ENCODE data around the gene KRTAP3-2.

Gene KRTAP3-2

GRCh38 chr17:41009936-41010335, 10.2 kb upstream of the KRTAP3-2 start:
- no peak for DNase-seq

GRCh38 chr17:41009301-41009760, 9.6 kb upstream of the KRTAP3-2 start:
- no peak for DNase-seq

- DNase-seq: no peak
Observed at GRCh38 chr17:41008811-41009210, 9.1 kb upstream of the KRTAP3-2 start, which contains the start of gene KRTAP3-1. TSS of gene KRTAP3-1 (minus strand) at chr17:41009128. CDS start at chr17:41009074, 54 bp downstream.

- DNase-seq: no peak
Observed at GRCh38 chr17:41004397-41004796, 4.7 kb upstream of the KRTAP3-2 start.

GRCh38 chr17:41003926-41004325, 4.2 kb upstream of the KRTAP3-2 start:
- no peak for DNase-seq

- DNase-seq: no peak
Observed at GRCh38 chr17:41002814-41003213, 3.1 kb upstream of the KRTAP3-2 start.

GRCh38 chr17:41001795-41002194, 2.1 kb upstream of the KRTAP3-2 start:
- DNase-seq: no peak

GRCh38 chr17:40997361-40997760, 2.3 kb downstream of the KRTAP3-2 start:
- DNase-seq: no peak

GRCh38 chr17:40996829-40997228, 2.9 kb downstream of the KRTAP3-2 start:
- DNase-seq: no peak

GRCh38 chr17:40995116-40995515, 4.6 kb downstream of the KRTAP3-2 start:
- DNase-seq: no peak

GRCh38 chr17:40993839-40994238, 5.9 kb downstream of the KRTAP3-2 start, which contains the start of gene KRTAP3-3:
TSS of gene KRTAP3-3 (minus strand) at chr17:40994164. CDS start at chr17:40994097, 67 bp downstream.
- no peak for DNase-seq

GRCh38 chr17:40993084-40993483, 6.6 kb downstream of the KRTAP3-2 start:
- no peak for DNase-seq

GRCh38 chr17:40992666-40993065, 7.0 kb downstream of the KRTAP3-2 start:
- no peak for DNase-seq

- no peak for DNase-seq
Observed at GRCh38 chr17:40986920-40987319, 12.8 kb downstream of the KRTAP3-2 start.

GRCh38 chr17:40984226-40984625, 15.5 kb downstream of the KRTAP3-2 start, which contains the start of gene KRT40:
TSS of gene KRT40 (minus strand) at chr17:40984326. CDS start at chr17:40984273, 53 bp downstream.
- no peak for DNase-seq

GRCh38 chr17:40981115-40981514, 18.6 kb downstream of the KRTAP3-2 start:
- DNase-seq: no peak

GRCh38 chr17:40980596-40980995, 19.1 kb downstream of the KRTAP3-2 start:
- no peak for DNase-seq

GRCh38 chr17:40980117-40980516, 19.6 kb downstream of the KRTAP3-2 start:
- DNase-seq: no peak

GRCh38 chr17:40978575-40979151, 21.0 kb downstream of the KRTAP3-2 start:
- DNase-seq: no peak

- no peak for DNase-seq
Observed at GRCh38 chr17:40975516-40975915, 24.2 kb downstream of the KRTAP3-2 start.

- no peak for DNase-seq
Observed at GRCh38 chr17:40974366-40974765, 25.3 kb downstream of the KRTAP3-2 start.

- no peak for DNase-seq
Observed at GRCh38 chr17:40967582-40967981, 32.1 kb downstream of the KRTAP3-2 start.

- no peak for DNase-seq
Observed at GRCh38 chr17:40966848-40967247, 32.9 kb downstream of the KRTAP3-2 start, which contains the start of gene KRT39. TSS of gene KRT39 (minus strand) at chr17:40966948. CDS start at chr17:40966856, 92 bp downstream.

GRCh38 chr17:40963838-40964237, 35.9 kb downstream of the KRTAP3-2 start:
- DNase-seq: no peak

GRCh38 chr17:40962059-40962561, 37.6 kb downstream of the KRTAP3-2 start:
- DNase-seq: no peak
